ENCODE results near the gene MYBPHL.

Gene MYBPHL

GRCh38 chr1:109299558-109300343, 7.1 kb downstream of the MYBPHL start:
- in situ Hi-C loops (cut with MboI; ENCODE audit: low sequenced_read_pairs, unreplicated experiment): no loop called here
- no peak for DNase-seq (ENCODE audit: low spot score)

GRCh38 chr1:109298666-109299557, 7.9 kb downstream of the MYBPHL start:
- in situ Hi-C loops (cut with MboI; ENCODE audit: low sequenced_read_pairs, unreplicated experiment): no loop called here
- no peak for TF ChIP-seq CTCF (IDR thresholded peaks at IDR 0.05; ENCODE audit: borderline replicate concordance, control extremely low read depth, extremely low read depth, insufficient read depth, missing control alignments)
- DNase-seq (ENCODE audit: low spot score): peak; percentile 66

More at GRCh38 chr1:109299558-109300343, 7.1 kb downstream of the MYBPHL start:
- no peak for TF ChIP-seq CTCF (IDR thresholded peaks at IDR 0.05; ENCODE audit: borderline replicate concordance, control extremely low read depth, extremely low read depth, insufficient read depth, missing control alignments)

- no peak for DNase-seq (ENCODE audit: low spot score)
- TF ChIP-seq CTCF (IDR thresholded peaks at IDR 0.05; ENCODE audit: borderline replicate concordance, control extremely low read depth, extremely low read depth, insufficient read depth, missing control alignments): no peak
- in situ Hi-C loops (cut with MboI; ENCODE audit: low sequenced_read_pairs, unreplicated experiment): no loop called here
Measured at GRCh38 chr1:109296782-109297181, 10.0 kb downstream of the MYBPHL start.

- no peak for TF ChIP-seq CTCF (IDR thresholded peaks at IDR 0.05; ENCODE audit: borderline replicate concordance, control extremely low read depth, extremely low read depth, insufficient read depth, missing control alignments)
- no peak for DNase-seq (ENCODE audit: low spot score)
- in situ Hi-C loops (cut with MboI; ENCODE audit: low sequenced_read_pairs, unreplicated experiment): no loop called here
Measured at GRCh38 chr1:109295712-109296415, 10.9 kb downstream of the MYBPHL start.

GRCh38 chr1:109294481-109294880, 12.3 kb downstream of the MYBPHL start:
- TF ChIP-seq CTCF (IDR thresholded peaks at IDR 0.05; ENCODE audit: borderline replicate concordance, control extremely low read depth, extremely low read depth, insufficient read depth, missing control alignments): no peak
- in situ Hi-C loops (cut with MboI; ENCODE audit: low sequenced_read_pairs, unreplicated experiment): no loop called here
- DNase-seq (ENCODE audit: low spot score): no peak

- in situ Hi-C loops (cut with MboI; ENCODE audit: low sequenced_read_pairs, unreplicated experiment): no loop called here
- no peak for TF ChIP-seq CTCF (IDR thresholded peaks at IDR 0.05; ENCODE audit: borderline replicate concordance, control extremely low read depth, extremely low read depth, insufficient read depth, missing control alignments)
- no peak for DNase-seq (ENCODE audit: low spot score)
Measured at GRCh38 chr1:109293026-109293425, 13.8 kb downstream of the MYBPHL start.

All from GM13976 (cell line).